ENCODE results near the gene TMEFF2. TPM values are rescaled to one million over a fixed set of nuclear protein-coding genes. Genes with fewer than 3 reads are reported as not detected.

The TMEFF2 gene
- total and polyA plus RNA-seq, 2 of the 8 experiments (the other 6 are each of a cell fraction or from before 2014, with no cell fraction given): 0.91 to 3.7 TPM

DNA sequence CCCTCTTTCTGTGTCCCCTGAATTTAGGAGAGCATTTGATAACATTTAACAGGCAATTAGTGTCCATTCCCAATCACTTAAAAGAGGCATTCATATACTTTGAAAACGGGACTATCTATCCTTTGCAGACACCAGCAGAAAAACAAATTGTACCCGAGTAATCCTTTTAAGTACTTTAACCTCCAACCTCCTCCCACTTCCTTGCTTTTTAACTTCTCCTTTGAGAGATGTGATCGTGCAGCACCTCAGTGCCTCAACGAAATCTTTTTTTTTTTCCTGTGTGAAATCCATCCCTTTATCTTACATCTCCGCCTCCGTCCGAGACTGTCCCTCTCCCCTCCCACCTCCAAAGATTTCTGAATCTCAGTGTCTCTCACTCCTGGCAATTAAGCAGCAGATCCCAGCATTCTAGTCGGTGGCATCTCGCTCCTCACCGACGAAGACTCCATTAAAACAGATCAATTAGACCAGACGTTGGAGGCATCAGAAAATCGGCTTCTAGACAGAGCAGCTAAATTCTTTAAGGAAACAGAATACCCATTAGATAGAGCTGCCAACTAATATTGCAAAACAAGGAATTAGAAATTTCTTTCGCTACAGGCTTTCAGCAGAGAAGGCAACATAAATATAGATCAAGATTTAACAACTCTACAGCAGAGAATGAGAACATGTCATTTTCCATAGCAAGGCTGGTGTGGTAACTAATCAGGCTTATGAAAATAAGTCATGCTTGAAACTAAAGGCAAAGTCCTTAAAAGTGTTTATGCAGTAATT, 1.9 kb upstream of the TMEFF2 start (continued):
- no peak for TF ChIP-seq NRF1 (IDR thresholded peaks at IDR 0.05; ENCODE audit: low read depth, low read length)
- TF ChIP-seq SP2 (IDR thresholded peaks at IDR 0.05; ENCODE audit: low read length): no peak
- TF ChIP-seq RFX5 (IDR thresholded peaks at IDR 0.05; ENCODE audit: borderline replicate concordance, low read depth, low read length): no peak
- TF ChIP-seq TAF1 (IDR thresholded peaks at IDR 0.05; ENCODE audit: low read depth, low read length): no peak
- no peak for TF ChIP-seq SP4 (IDR thresholded peaks at IDR 0.05; ENCODE audit: low read length)
- TF ChIP-seq CBX8 (IDR thresholded peaks at IDR 0.05; ENCODE audit: borderline replicate concordance, low read depth, low read length): no peak

Data from H1 (cell line).